Stimulated activated naive CD4-positive, alpha-beta T cell (primary cell): ENCODE results near the gene XYLT1.
"Not testable (repeated sequence)": the region's sequence is repeated elsewhere in the genome, so short reads cannot be mapped to it uniquely, and the experiment has no call there.

Experiments
- DNase-seq, 6 experiments: peaks; one replicate each; lab custom pipeline; 2025; lab: John Stamatoyannopoulos, UW

XYLT1 gene

GRCh38 chr16:17338244-17338643 is 132.5 kb downstream of the XYLT1 start:
- DNase-seq: no peak

GRCh38 chr16:17336530-17336900 is 134.2 kb downstream of the XYLT1 start:
- DNase-seq: no peak

DNA sequence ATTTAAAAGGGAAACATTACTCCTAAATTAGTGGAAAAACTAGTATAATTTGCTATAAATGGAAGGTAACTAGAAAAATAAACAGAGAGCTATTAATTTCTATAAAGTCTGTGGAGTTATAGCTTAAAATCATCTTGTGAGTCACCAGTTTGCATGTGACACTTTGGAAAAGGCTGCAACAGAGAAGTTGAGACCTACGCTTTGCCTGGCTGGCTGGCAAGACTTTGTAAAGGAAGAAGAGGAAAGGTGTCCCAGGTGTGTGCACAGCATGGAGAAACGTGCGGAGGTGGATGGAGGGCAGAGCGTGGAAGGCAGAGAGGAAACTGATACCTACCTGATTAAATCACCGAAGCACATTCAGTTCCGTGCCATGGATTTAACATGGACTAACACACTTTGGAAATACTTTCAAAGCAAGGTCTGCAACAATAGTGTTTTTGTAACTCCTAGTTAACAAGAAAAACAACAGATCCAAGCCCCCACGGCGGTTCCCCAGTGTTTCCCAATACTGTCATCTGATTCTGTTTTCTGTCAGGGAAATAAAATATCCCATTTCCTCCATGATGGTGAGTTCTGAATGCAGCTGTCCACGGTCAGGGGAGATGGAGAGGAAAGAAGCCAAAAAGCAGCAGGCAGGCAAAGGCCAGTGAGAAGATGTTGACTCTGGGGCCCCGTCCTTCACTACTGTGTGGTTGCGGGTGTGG is 134.8 kb downstream of the XYLT1 start:
- DNase-seq: no peak

DNA sequence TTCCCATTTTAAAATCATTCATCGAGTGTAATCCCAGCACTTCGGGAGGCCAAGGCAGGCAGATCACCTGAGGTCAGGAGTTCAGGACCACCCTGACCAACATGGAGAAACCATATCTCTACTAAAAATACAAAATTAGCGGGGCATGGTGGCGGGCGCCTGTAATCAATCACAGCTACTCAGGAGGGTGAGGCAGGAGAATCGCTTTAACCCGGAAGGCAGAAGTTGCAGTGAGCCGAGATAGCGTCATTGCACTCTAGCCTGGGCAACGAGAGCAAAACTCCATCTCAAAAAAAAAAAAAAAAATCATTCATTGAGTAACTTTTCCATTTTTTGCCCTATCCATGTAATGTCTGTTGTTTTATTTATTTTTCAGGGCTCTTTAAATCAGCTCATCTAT is 135.4 kb downstream of the XYLT1 start:
- not testable (repeated sequence) for DNase-seq

GRCh38 chr16:17334096-17334495 is 136.7 kb downstream of the XYLT1 start:
- no peak for DNase-seq

- DNase-seq: no peak
Observed at GRCh38 chr16:17333229-17333628, 137.5 kb downstream of the XYLT1 start.

GRCh38 chr16:17331991-17332390 is 138.8 kb downstream of the XYLT1 start:
- no peak for DNase-seq

- DNase-seq: no peak
Observed at GRCh38 chr16:17331071-17331607, 139.6 kb downstream of the XYLT1 start.

DNA sequence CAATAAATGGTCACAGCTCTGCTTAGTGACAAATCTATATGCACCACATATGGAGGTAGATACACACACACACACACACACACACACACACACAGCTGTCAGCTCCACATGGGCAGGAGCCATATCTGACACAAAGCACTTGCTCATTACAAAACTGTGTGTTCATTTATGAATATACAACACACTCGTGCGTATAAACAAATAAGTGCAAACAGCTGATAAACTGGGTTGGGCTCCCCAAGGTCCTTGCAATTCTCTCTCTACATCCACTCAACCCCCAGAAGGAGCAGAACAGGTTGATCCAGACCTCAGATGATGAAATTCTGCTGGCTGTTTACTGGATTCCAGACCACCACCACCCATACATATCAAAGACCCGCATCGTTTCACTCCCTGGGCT is 140.7 kb downstream of the XYLT1 start:
- no peak for DNase-seq

- no peak for DNase-seq
Observed at GRCh38 chr16:17329391-17329790, 141.4 kb downstream of the XYLT1 start.

DNA sequence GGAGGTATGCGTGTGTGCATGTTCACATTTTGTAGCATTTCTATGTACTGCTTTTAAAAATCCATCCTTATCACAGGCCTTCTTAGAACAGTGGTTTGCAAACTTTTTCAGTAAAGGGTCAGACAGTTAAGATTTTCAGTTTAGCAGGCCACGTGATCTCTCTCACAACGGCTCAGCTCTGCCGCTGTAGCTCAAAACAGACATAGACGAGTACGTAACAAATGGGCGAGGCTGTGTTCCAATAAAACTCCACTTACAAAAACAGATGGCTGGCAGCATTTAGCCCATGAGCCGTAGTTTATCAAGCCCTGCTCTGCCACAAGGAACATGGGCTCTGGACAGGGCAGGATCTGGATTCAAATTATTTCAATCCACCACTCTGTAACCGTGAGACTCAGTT is 141.8 kb downstream of the XYLT1 start:
- DNase-seq: no peak

- no peak for DNase-seq
Observed at GRCh38 chr16:17327664-17328335, 143.0 kb downstream of the XYLT1 start.

- DNase-seq: no peak
Observed at GRCh38 chr16:17325476-17326143, 145.2 kb downstream of the XYLT1 start.

DNA sequence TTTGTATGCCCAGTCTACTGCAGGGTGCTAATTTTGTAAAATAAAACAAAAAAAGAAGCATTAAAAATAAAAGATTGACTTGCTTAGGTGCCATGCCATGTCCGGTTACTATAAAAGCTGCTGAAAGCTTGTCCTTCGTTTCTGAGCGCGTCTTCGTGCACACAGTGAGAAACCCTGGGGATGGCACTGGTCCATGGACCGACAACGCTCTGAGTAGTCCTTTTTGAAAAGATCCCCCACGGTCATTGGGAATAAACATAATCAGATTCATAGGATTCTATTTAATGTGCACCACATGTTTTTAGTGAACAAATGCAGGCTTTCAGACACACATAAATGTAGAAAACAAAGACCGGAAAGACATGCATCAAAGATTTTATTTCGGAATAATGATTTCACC is 146.3 kb downstream of the XYLT1 start:
- no peak for DNase-seq

- no peak for DNase-seq
Observed at GRCh38 chr16:17323171-17323570, 147.6 kb downstream of the XYLT1 start.

DNA sequence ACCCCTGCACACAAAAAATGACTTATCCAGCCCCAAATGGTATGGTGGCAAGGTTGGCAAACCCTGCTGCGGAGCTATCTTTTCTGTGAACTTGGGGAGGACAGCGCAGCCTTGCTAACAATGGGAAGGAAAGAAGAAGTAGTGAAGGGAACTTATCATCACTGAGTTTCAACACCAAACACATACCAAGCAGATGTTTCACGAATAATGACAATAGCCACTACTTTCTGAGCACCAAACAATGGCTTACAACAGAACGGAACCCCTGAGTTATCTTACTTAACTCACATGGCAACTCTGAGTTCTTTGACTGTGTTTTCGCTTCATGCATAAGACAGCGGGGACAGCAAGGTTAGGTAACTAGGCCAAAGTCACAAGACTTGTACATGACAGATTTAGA is 148.9 kb downstream of the XYLT1 start:
- no peak for DNase-seq

DNA sequence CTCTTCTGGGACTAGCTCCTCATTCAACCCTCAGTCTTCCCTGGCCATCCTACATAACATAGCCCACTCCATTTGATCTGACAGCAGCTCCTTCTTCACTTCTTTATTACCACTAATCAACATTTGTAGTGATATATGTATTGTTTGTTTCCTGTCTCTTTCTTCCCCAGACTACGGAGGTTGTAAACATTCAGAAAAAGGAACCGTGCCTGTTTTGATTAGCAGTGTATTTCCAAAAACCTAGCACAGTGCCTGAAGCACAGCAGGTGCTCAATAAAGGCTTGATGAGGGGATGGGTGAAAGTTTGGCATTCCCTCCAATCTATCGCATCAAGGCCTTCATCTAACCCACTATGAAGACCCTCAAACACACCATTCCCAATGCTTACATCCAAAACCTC is 150.8 kb downstream of the XYLT1 start:
- no peak for DNase-seq

- DNase-seq: no peak
Observed at GRCh38 chr16:17318238-17318637, 152.5 kb downstream of the XYLT1 start.

GRCh38 chr16:17316005-17316404 is 154.8 kb downstream of the XYLT1 start:
- DNase-seq: no peak

- no peak for DNase-seq
Observed at GRCh38 chr16:17313793-17314547, 156.8 kb downstream of the XYLT1 start.

DNA sequence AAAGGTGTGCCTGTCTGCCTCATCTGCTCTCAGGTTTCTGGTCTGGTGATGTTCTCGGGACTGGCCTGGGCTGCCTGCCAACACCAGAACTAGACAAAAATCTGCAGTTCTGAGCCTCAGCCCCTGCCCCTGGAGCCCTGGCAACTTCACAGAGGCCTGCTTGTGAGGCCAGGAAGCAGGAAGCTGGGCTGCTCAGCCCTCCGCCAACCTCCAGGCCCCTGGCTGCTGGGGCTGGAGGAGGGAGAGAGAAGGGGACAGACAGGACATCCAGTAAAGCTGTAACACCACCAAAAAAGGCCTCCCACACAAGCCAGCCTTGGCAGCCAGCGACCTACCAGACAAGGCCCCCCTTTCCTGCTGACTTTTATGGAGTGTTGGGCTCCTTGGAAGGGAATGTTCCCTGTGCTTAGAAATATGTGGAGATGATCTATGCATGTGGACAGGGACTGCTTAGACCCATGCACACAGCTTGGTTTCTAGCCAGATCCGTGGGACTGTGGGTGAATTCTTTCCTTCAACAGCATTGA is 157.6 kb downstream of the XYLT1 start:
- DNase-seq: no peak

DNA sequence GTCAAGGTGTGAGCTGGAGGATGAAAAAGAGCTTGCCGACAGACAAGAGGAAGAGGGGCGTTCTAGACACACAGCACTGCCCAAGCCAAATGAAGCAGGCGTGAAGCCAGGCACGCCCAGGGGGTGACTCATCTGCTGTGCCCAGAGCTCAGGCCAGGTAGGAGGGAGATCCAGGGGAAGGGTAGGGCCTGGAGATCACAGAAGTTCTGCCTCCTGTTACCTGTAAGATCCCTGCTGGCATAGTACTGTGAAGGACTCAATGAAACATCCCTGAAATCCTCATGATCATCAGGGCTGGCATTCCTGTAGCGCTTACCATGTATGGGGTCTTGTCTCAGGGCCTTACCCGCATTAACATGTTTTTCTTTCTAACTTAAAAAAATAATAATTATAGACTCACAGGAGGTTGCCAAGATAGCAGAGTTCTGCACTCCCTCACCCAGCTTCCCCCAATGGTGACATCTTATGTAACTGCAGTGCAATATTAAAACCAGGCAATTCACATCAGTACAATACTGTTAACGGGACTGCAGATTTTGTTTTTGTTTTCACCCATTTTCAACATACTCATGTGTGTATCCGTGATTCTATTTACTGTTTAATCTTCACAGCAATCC is 158.6 kb downstream of the XYLT1 start:
- no peak for DNase-seq
